ENCODE data around the gene CLIC4. TPM values are rescaled to one million over a fixed set of nuclear protein-coding genes. Genes with fewer than 3 reads are reported as not detected.

CLIC4 gene
- total and polyA plus RNA-seq, 2 of the 8 experiments (the other 6 are each of a cell fraction or from before 2014, with no cell fraction given) = 77.5 to 293 TPM

GRCh38 chr1:24775916-24776315 lies 30.7 kb downstream of the CLIC4 start:
- Histone ChIP-seq H3K4me1 (replicated peaks in 1 of 4; ENCODE audit: control insufficient read depth in 3 of 4, insufficient read depth in 4 of 4, low read length in 3 of 4) (peaks cover 0 to 6% (median 0%) of the 10 kb centered on the region in 4 experiments; a peak in 2 of 7 replicates), H3K79me2 (ENCODE audit: control insufficient read depth in 1 of 2, insufficient read depth in 2 of 2, low read length in 2 of 2) (peaks cover 23 to 100% of the 10 kb centered on the region in 2 experiments), H3K23me2 (ENCODE audit: low read depth, low read length) (no peaks in the 10 kb centered on the region), H3K18ac (ENCODE audit: extremely low read depth, low read length) (no peak overlapping the region), H3K14ac (ENCODE audit: insufficient read length) (no peak overlapping the region), H2BK5ac (ENCODE audit: low read depth, low read length) (no peak overlapping the region), H2BK20ac (ENCODE audit: low read length) (no peak overlapping the region), H2AFZ (ENCODE audit: low read length) (no peak overlapping the region), H2BK12ac (ENCODE audit: low read depth, low read length) (no peak overlapping the region), H2BK120ac (replicated peaks; ENCODE audit: low read depth, low read length) (no peak overlapping the region), H2BK15ac (ENCODE audit: low read length) (no peak overlapping the region), H3K4me2 (ENCODE audit: insufficient read depth in 1 of 2, low read depth in 2 of 2, low read length in 2 of 2) (no peak overlapping the region), H3K4me3 (ENCODE audit: extremely low read depth in 1 of 4, insufficient read depth in 2 of 4, low read depth in 3 of 4, low read length in 4 of 4) (no peak overlapping the region), H3K27me3 (replicated peaks in 1 of 4; ENCODE audit: control insufficient read depth in 3 of 4, extremely low read depth in 1 of 4, insufficient read depth in 3 of 4, low read length in 3 of 4) (no peaks in the 10 kb centered on the region), H3K23ac (ENCODE audit: insufficient read length) (no peak overlapping the region), H3K79me1 (ENCODE audit: low read depth, low read length) (peaks cover 8% of the 10 kb centered on the region; the same call in 1 of the 2 replicates), H4K91ac (replicated peaks; ENCODE audit: insufficient read length, low read length) (no peak overlapping the region), H3K4ac (replicated peaks; ENCODE audit: insufficient read length, low read depth, low read length) (no peak overlapping the region), H3K36me3 (ENCODE audit: control insufficient read depth in 2 of 4, insufficient read depth in 4 of 4, low read length in 3 of 4) (peaks cover 0 to 10% (median 0%) of the 10 kb centered on the region in 4 experiments; a peak in 2 of 8 replicates), H3K9ac (replicated peaks in 1 of 4; ENCODE audit: extremely low read depth in 1 of 4, low read depth in 3 of 4, low read length in 3 of 4) (no peak overlapping the region), H3K9me3 (ENCODE audit: insufficient read depth in 2 of 2, low read depth in 1 of 2, low read length in 1 of 2) (no peaks in the 10 kb centered on the region), H4K20me1 (replicated peaks in 1 of 2; ENCODE audit: control insufficient read depth in 1 of 2, insufficient read depth in 2 of 2, low read length in 2 of 2) (peaks cover 10 to 24% of the 10 kb centered on the region in 2 experiments), H3K56ac (replicated peaks; ENCODE audit: insufficient read length, low read depth, low read length) (no peak overlapping the region), H2AK5ac (ENCODE audit: low read depth, low read length) (no peak overlapping the region), H3K27ac (ENCODE audit: low read depth, low read length) (no peak overlapping the region), H4K8ac (ENCODE audit: extremely low read depth, insufficient read depth, low read length) (no peak overlapping the region), H4K5ac (ENCODE audit: insufficient read length, low read depth, low read length) (no peak overlapping the region)
- 88% methylated on average over 3 of the region's 3 CpGs; no CpG with 5 or more reads in 1 of the 2 experiments for WGBS, 2 experiments (ENCODE audit: extremely low coverage in 1 of 2, insufficient coverage in 1 of 2, insufficient read length in 1 of 2, insufficient replicate concordance in 2 of 2, low coverage in 1 of 2, low lambda C conversion rate in 2 of 2, missing lambda C conversion rate in 1 of 2)
- ChIA-PET POLR2A (ENCODE audit: partially characterized antibody) (interaction anchor here (0.8 to 2.5 kb wide), 5 partner anchors 11 to 30 kb away, joined by 3 to 6 read pairs (median 4); no protein-coding TSS in a partner anchor), CTCF (ENCODE audit: partially characterized antibody) (interaction anchor here (0.7 to 2.9 kb wide), 4 partner anchors 26 to 102 kb away, joined by 3 to 10 read pairs (median 3); no protein-coding TSS in a partner anchor)
- DNase-seq (ENCODE audit: low read depth in 1 of 2, low spot score in 2 of 2) = no peak
- no peak for TF ChIP-seq CEBPB (IDR thresholded peaks at IDR 0.05; ENCODE audit: low read depth, low read length)
- TF ChIP-seq KDM5A (IDR thresholded peaks at IDR 0.05; ENCODE audit: low read length) = no peak
- TF ChIP-seq BACH1 (IDR thresholded peaks at IDR 0.05; ENCODE audit: low read length) = no peak
- no peak for TF ChIP-seq FOSL1 (IDR thresholded peaks at IDR 0.05; ENCODE audit: insufficient read depth, low read depth, low read length)
- TF ChIP-seq KDM4A (IDR thresholded peaks at IDR 0.05; ENCODE audit: low read depth, low read length, severe bottlenecking) = no peak
- TF ChIP-seq TBP (IDR thresholded peaks at IDR 0.05; ENCODE audit: low read depth, low read length) = no peak
- TF ChIP-seq NANOG (IDR thresholded peaks at IDR 0.05; ENCODE audit: insufficient read depth, low read depth, low read length, poor library complexity, severe bottlenecking) = no peak
- TF ChIP-seq RFX5 (IDR thresholded peaks at IDR 0.05; ENCODE audit: borderline replicate concordance, low read depth, low read length) = no peak
- TF ChIP-seq YY1 (IDR thresholded peaks at IDR 0.05; ENCODE audit: low read depth, low read length) = no peak
- TF ChIP-seq RBBP5 (IDR thresholded peaks at IDR 0.05; ENCODE audit: borderline replicate concordance, low read depth, low read length) = no peak
- no peak for TF ChIP-seq SIX5 (IDR thresholded peaks at IDR 0.05; ENCODE audit: low read depth, low read length)
- TF ChIP-seq SP2 (IDR thresholded peaks at IDR 0.05; ENCODE audit: low read length) = no peak
- TF ChIP-seq RXRA (IDR thresholded peaks at IDR 0.05; ENCODE audit: insufficient read depth, low read depth, low read length) = no peak
- TF ChIP-seq ZNF274 (IDR thresholded peaks at IDR 0.05; ENCODE audit: borderline replicate concordance, extremely low read depth, low read length) = no peak
- no peak for TF ChIP-seq HDAC2 (IDR thresholded peaks at IDR 0.05; ENCODE audit: borderline replicate concordance in 1 of 2, low read depth in 2 of 2, low read length in 2 of 2)
- no peak for FAIRE-seq
